Ishikawa (cell line): Measurements from ENCODE around the gene MYO18A.

ENCODE experiments used
- CEBPB ChIP-seq: IDR thresholded peaks from 2 replicates; pipeline ENCODE4 v1.6.1; 2012
- CREB1 ChIP-seq: IDR thresholded peaks from 2 replicates; pipeline ENCODE4 v1.6.1; 2012; ENCODE audit warnings: low read depth
- EGR1 ChIP-seq: IDR thresholded peaks from 2 replicates; pipeline ENCODE4 v1.6.1; 2012
- EP300 ChIP-seq: IDR thresholded peaks from 2 replicates; pipeline ENCODE4 v1.6.1; 2012; ENCODE audit warnings: borderline replicate concordance
- FOXM1 ChIP-seq: IDR thresholded peaks from 2 replicates; pipeline ENCODE4 v1.6.1; 2012; ENCODE audit warnings: low read depth, borderline replicate concordance
- NFIC ChIP-seq: IDR thresholded peaks from 2 replicates; pipeline ENCODE4 v1.6.1; 2012
- RAD21 ChIP-seq: IDR thresholded peaks from 2 replicates; pipeline ENCODE4 v1.6.1; 2012; ENCODE audit warnings: low read depth
- TAF1 ChIP-seq: IDR thresholded peaks from 2 replicates; pipeline ENCODE4 v1.6.1; 2012; ENCODE audit warnings: low read depth, mild to moderate bottlenecking
- TCF12 ChIP-seq: IDR thresholded peaks from 2 replicates; pipeline ENCODE4 v1.6.1; 2012; ENCODE audit warnings: low read depth
- TEAD4 ChIP-seq: IDR thresholded peaks from 2 replicates; pipeline ENCODE4 v1.6.1; 2012
- YY1 ChIP-seq: IDR thresholded peaks from 2 replicates; pipeline ENCODE4 v1.6.1; 2012; ENCODE audit warnings: low read depth
- ZBTB7A ChIP-seq: IDR thresholded peaks from 2 replicates; pipeline ENCODE4 v1.6.1; 2012; ENCODE audit warnings: low read depth
- TF ChIP-seq, protein P1 (sequence below): IDR thresholded peaks from 2 replicates; pipeline ENCODE4 v1.6.1; 2012; ENCODE audit warnings: low read depth, mild to moderate bottlenecking
- TF ChIP-seq, protein P2 (sequence below): IDR thresholded peaks from 2 replicates; pipeline ENCODE4 v1.6.1; 2012
- TF ChIP-seq, protein P3 (sequence below): IDR thresholded peaks from 2 replicates; pipeline ENCODE4 v1.6.1; 2012

Gene MYO18A

DNA sequence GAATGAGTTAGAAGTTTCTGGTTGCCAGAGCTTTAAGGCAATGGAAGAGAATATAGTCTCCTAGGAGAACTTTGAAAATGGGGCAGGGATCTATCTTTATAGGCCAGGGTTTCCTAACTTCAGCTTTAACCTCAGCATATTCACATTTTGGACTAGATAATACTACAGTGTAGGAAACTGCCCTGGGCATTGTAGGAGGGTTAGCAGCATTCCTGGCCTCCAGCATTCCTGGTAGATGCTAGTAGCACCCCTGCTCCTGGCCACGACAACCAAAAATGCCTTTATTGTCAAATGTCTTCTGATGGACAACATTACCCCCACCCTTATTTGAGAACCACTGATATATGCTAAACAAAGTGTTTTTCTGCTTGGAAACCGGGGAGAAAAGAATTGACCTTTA is 27.8 kb upstream of the MYO18A start:
- no peak for TF ChIP-seq TEAD4

DNA sequence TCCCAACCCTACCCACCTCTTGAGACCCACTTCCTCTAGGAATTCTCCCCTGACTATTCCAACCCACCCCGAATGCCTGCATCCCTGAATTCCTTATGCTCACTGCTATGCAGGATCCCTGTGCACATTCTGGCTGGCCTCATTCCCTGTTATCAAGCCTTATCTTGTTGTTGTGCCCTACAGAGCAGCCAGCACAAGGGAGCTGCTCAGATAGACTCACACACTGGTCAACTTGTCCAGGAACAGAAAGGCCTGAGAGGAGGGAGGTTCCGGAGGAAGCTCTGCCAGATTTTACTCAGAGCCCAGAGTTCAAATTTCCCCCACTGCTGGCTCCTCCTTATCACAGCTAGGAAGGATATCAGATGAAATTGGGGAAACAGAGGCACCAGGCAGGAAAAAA is 24.8 kb upstream of the MYO18A start:
- TF ChIP-seq EP300 (no peak), TAF1 (no peak), FOXM1 (no peak), TCF12 (no peak), NFIC (no peak), CREB1 (no peak)
- TF ChIP-seq, protein P1, sequence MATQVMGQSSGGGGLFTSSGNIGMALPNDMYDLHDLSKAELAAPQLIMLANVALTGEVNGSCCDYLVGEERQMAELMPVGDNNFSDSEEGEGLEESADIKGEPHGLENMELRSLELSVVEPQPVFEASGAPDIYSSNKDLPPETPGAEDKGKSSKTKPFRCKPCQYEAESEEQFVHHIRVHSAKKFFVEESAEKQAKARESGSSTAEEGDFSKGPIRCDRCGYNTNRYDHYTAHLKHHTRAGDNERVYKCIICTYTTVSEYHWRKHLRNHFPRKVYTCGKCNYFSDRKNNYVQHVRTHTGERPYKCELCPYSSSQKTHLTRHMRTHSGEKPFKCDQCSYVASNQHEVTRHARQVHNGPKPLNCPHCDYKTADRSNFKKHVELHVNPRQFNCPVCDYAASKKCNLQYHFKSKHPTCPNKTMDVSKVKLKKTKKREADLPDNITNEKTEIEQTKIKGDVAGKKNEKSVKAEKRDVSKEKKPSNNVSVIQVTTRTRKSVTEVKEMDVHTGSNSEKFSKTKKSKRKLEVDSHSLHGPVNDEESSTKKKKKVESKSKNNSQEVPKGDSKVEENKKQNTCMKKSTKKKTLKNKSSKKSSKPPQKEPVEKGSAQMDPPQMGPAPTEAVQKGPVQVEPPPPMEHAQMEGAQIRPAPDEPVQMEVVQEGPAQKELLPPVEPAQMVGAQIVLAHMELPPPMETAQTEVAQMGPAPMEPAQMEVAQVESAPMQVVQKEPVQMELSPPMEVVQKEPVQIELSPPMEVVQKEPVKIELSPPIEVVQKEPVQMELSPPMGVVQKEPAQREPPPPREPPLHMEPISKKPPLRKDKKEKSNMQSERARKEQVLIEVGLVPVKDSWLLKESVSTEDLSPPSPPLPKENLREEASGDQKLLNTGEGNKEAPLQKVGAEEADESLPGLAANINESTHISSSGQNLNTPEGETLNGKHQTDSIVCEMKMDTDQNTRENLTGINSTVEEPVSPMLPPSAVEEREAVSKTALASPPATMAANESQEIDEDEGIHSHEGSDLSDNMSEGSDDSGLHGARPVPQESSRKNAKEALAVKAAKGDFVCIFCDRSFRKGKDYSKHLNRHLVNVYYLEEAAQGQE: no peak
- TF ChIP-seq, protein P2, sequence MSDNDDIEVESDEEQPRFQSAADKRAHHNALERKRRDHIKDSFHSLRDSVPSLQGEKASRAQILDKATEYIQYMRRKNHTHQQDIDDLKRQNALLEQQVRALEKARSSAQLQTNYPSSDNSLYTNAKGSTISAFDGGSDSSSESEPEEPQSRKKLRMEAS: no peak
- TF ChIP-seq, protein P3, sequence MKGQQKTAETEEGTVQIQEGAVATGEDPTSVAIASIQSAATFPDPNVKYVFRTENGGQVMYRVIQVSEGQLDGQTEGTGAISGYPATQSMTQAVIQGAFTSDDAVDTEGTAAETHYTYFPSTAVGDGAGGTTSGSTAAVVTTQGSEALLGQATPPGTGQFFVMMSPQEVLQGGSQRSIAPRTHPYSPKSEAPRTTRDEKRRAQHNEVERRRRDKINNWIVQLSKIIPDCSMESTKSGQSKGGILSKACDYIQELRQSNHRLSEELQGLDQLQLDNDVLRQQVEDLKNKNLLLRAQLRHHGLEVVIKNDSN: no peak

DNA sequence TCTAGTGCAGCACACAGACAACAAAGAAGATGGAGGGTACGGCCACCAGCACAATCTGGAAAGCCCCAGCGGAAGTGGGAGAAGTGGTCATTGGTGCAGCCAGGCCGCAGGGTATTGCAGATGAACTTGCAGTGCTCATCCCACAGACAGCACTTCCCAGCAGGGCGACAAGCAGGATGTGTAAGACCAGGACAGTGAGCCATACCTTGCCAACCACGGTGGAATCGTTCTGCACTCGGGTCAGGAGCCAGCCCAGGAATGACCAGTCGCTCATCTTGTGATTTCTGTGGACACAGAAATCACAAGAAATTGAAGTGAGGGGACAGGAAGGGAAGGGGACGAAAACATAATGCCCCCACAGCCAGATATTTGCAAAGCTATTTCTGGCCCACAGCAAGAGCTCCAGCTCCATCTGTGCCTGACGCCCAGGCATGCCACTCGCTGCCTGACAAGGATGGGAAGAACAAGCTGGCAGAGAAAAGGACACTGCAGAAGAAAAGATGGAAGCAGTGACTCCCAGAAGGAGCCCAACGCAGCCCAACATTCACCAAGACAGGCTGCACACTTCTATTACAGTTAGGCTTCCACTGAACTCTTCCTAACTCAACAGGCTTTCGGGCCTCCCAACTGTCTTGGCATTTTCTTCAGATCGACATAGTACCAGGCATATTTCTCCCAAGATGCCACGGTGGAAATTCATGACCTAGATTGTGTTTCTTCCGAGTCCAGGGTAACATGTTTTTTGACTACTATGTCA is 17.5 kb upstream of the MYO18A start:
- TF ChIP-seq EGR1 (no peak), EP300 (no peak), NFIC (no peak), TEAD4 (no peak), YY1 (no peak), CREB1 (no peak), FOXM1 (no peak), ZBTB7A (no peak), CEBPB (no peak), RAD21 (no peak), TCF12 (no peak), TAF1 (no peak)
- TF ChIP-seq, protein P1: no peak
- TF ChIP-seq, protein P2: no peak
- TF ChIP-seq, protein P3: no peak

DNA sequence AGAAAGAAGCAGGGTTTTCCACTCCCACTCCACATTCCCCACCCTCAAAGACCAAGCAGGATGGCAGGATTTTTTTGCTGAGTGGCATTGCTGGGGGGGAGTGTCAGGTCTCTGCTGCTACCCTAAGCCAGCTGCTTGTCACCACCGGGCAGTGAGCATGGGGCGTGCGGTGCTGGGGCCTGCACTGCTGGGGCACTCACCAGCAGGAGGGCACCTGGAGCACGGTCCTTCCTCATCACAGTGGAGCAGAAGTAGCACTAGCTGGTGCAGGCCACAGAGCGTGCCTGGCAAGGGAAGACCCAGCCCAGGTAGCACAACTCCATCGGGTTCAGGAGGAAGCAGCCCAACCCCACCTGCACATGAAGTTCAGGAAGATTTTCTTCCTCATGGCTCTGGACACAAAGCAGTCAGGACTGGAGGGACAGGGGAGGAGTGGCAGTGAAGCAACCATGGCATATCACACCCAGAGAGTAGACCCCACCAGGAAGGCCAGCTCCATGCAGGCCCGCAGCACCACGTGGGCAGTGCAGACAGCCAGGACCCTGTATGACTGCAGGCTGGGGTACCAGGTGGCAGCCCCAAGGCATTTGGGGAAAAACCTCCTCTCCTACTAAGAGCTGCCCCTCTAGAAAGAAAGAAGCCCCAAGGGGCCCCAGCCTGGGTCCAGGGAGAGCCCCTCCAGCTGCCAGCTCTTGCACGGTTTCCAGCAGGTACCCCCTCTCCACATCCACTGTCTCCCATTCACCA is 16.7 kb upstream of the MYO18A start:
- TF ChIP-seq CEBPB (no peak), EGR1 (no peak), CREB1 (no peak), YY1 (no peak), RAD21 (no peak), ZBTB7A (no peak), NFIC (no peak), TCF12 (no peak), FOXM1 (no peak), EP300 (no peak), TEAD4 (no peak), TAF1 (no peak)
- TF ChIP-seq, protein P2: no peak
- TF ChIP-seq, protein P3: no peak
- TF ChIP-seq, protein P1: no peak
